NB4 (cell line): ENCODE measurements around the gene PODN.

Source experiments
- CTCF ChIP-seq: IDR thresholded peaks from one replicate; pipeline ENCODE4 v1.5.1; 2012; ENCODE audit warnings: low read depth, low read length
- MAX ChIP-seq: IDR thresholded peaks from 2 replicates; pipeline ENCODE4 v1.6.1; 2011; ENCODE audit warnings: low read depth, low read length
- POLR2A ChIP-seq: IDR thresholded peaks from 2 replicates; pipeline ENCODE4 v1.6.1; 2011; ENCODE audit warnings: mild to moderate bottlenecking; ENCODE audit not compliant: insufficient read length; ENCODE audit errors: extremely low read depth

DNA sequence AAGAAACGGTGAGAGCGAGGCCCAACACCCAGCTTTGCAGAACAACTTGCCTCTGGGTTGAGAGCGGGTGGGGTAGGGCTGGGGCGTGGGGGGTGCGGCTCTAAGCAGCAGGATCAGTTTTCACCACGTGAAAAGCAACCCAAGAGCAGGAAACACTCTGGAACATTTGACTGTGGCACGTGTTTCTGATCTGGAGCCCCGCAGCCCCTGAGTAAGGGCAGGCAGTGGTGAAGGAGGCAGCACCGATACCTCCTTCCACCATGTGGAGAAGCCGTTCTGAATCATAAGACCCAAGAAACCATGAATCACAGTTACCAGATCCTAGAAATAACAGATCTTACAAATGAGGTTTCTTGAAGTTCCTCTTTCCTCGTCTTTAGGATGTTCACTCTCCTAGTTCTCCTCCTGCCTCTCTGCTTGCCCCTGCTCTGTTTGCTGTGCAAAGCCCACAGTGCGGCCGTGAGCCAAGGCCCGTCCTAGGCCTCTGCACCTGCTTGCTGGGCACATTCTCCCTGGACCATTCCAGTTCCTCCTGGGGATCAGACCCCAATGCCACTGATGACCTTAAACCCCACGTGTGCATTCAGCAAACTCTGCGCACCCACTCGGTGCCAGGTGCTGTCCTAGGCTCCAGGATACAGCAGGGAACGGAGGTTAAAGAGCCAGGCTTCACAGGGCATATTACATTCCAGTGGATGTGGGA, 48.5 kb downstream of the PODN start:
- TF ChIP-seq CTCF, result no peak
- TF ChIP-seq POLR2A, result no peak
- peak; percentile 92 for TF ChIP-seq MAX
